Upper lobe of left lung (tissue), 4 donors: ENCODE data around the gene KCNK4.

Source experiments
- EP300 ChIP-seq, 4 donors: sonication (generic); formaldehyde crosslinking; IDR thresholded peaks; one replicate each; pipeline ENCODE4 v1.5.1; 2017; ENCODE audit warnings: antibody characterized with exemption in 4 of 4, control low read depth in 2 of 4
- POLR2A ChIP-seq, 4 donors: fragments of 450-650 bp; IDR thresholded peaks; one replicate each; pipeline ENCODE4 v1.5.1; 2016 to 2017; ENCODE audit warnings: antibody characterized with exemption in 4 of 4, mild to moderate bottlenecking in 2 of 4

DNA sequence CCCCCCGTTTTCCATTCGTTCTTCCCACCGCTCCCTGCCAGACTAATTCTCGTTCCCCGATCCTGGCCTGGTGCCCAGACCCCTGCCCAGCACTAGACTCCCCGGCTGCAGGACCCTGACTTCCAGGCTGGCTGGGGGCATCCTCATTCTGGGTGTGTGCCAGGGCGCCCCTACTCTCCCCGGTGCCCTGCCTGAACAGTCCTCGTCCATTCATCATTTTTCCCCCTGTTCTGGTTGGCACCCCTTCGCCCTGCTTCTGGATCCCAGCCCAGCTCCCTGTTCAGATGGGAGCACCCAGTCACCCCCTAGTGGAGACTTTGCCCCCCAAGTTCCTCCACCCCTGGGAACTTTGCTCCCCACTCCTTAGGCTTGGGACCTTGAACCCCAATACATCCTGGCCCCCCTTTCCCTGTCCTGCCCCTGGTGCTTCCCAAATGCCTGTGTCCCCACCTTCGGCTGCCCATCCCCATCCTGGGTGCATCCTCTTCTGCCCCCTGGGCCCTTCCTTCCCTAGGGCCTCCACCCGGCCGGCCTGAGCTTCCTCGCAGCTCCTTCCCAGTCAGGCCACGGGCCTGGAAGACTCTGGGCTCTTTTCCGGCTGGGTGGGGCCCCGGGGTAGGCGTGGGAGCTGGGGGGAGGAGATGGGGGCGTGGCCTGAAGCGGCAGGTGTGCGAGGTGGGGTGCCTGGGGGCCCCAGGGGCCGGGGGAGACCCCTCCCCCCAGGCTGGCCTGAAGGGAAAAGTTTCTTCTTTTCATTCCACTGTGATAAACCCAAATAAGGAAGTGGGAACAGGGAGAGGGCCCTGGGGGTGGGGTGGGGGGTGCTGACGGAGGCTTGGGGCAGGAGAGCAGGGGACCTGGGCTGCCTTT is 38.9 kb upstream of the KCNK4 start:
- peak in 1 of 4 donors; percentile 28 for TF ChIP-seq POLR2A (IDR thresholded peaks at IDR 0.05)
- no peak for TF ChIP-seq EP300 (IDR thresholded peaks at IDR 0.05)
